Nephron progenitor cell (in vitro differentiated cells): ENCODE measurements around the gene LMBR1.

Source experiments
- DNase-seq: peaks from one replicate; pipeline ENCODE4 v3.0.0; 2021
- H3K27ac Mint-ChIP-seq: 2 replicates; pipeline ENCODE4 v1.8.0; 2021; ENCODE audit warnings: mild to moderate bottlenecking, moderate library complexity, mixed read lengths
- H3K27me3 Mint-ChIP-seq: 2 replicates; pipeline ENCODE4 v1.8.0; 2021; ENCODE audit warnings: mild to moderate bottlenecking, low read depth, mixed read lengths; ENCODE audit not compliant: poor library complexity
- H3K36me3 Mint-ChIP-seq: 2 replicates; pipeline ENCODE4 v1.8.0; 2021; ENCODE audit warnings: low read depth, mixed read lengths
- H3K4me1 Mint-ChIP-seq: 2 replicates; pipeline ENCODE4 v1.8.0; 2021; ENCODE audit warnings: mixed read lengths
- H3K4me3 Mint-ChIP-seq: 2 replicates; pipeline ENCODE4 v1.8.0; 2021; ENCODE audit warnings: mild to moderate bottlenecking, moderate library complexity, mixed read lengths
- H3K9me3 Mint-ChIP-seq: 2 replicates; pipeline ENCODE4 v1.8.0; 2021; ENCODE audit warnings: mild to moderate bottlenecking, moderate library complexity, mixed read lengths
- CTCF ChIP-seq: fragments of 200-600 bp; sonication (generic); IDR thresholded peaks from 2 replicates; pipeline ENCODE4 v1.5.0; 2021; ENCODE audit warnings: antibody characterized with exemption

Gene LMBR1

GRCh38 chr7:156667110-156667426 is 225.9 kb downstream of the LMBR1 start:
- peak overlapping the region; percentile 42 for H3K27ac Mint-ChIP-seq
- peaks cover 21% of the 10 kb centered on the region for H3K4me1 Mint-ChIP-seq
- no peak overlapping the region for H3K4me3 Mint-ChIP-seq
- DNase-seq = no peak
- no peaks in the 10 kb centered on the region for H3K9me3 Mint-ChIP-seq
- H3K27me3 Mint-ChIP-seq = no peaks in the 10 kb centered on the region
- peaks cover 27% of the 10 kb centered on the region for H3K36me3 Mint-ChIP-seq
- TF ChIP-seq CTCF = no peak

DNA sequence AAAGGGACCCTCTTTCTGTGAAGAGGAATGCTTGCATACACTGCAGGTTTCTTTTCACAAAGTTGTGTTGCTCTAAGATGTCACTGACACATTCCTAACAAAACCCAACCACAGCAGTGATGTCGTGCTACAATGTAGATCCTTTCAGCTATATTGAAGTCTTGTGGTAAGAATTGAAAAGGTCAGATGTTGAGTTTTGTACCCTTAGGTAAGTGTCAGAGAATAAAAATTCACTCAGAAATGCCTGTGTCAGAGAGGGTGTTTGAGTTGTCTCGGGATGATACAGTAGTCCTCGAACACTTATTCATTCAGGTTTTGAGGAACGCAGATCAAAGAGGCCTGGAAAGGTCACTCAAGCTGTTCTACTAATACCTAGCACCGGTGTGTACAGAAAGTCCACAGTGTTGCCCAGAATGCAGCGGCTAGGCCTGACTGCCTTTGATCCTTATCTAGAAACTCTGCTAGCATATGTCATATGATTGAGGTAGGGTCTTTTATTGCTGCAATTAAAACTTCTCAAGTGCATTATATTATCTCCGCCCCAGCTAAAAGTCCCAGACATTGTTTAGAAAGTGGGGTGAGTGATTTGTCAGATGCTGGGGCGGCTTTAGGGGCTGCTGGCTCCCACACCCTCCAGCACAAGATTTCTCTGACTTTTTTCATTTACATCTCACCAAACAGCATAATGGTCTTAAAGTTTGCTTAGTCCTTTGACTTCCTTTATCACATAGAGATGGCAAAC is 226.4 kb downstream of the LMBR1 start:
- Mint-ChIP-seq H3K36me3 (peaks cover 27% of the 10 kb centered on the region), H3K27ac (peak overlapping the region; percentile 42), H3K4me1 (peaks cover 21% of the 10 kb centered on the region), H3K27me3 (no peaks in the 10 kb centered on the region), H3K9me3 (no peaks in the 10 kb centered on the region), H3K4me3 (no peak overlapping the region)
- DNase-seq = no peak
- TF ChIP-seq CTCF = no peak

DNA sequence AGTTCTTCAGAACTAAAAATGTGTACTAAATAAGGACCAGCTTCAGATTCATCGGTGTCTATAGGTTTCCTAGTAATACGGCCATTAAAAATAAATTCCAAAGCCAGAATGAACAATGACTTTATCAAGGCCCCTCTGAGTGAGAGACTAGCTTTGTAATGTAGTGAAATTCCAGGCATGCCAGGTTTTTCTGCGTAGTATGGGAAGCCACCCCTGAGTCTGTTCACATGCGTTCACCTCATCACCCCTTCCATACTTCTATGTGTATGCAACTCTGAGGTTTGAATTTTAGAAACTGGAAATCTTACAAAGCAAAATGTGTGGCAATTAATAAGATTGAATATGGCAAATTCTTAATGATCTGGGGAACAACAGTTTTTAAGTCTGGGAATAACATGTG is 227.9 kb downstream of the LMBR1 start:
- Mint-ChIP-seq H3K36me3 (peaks cover 17% of the 10 kb centered on the region), H3K4me1 (peaks cover 23% of the 10 kb centered on the region), H3K27me3 (no peaks in the 10 kb centered on the region), H3K27ac (no peak overlapping the region), H3K9me3 (no peaks in the 10 kb centered on the region), H3K4me3 (no peak overlapping the region)
- no peak for TF ChIP-seq CTCF
- DNase-seq = no peak

GRCh38 chr7:156662277-156662676 is 230.7 kb downstream of the LMBR1 start:
- TF ChIP-seq CTCF = no peak
- Mint-ChIP-seq H3K27me3 (peaks cover 3% of the 10 kb centered on the region), H3K4me1 (peaks cover 23% of the 10 kb centered on the region), H3K9me3 (no peaks in the 10 kb centered on the region), H3K27ac (no peak overlapping the region), H3K36me3 (no peaks in the 10 kb centered on the region), H3K4me3 (no peak overlapping the region)
- DNase-seq = no peak

DNA sequence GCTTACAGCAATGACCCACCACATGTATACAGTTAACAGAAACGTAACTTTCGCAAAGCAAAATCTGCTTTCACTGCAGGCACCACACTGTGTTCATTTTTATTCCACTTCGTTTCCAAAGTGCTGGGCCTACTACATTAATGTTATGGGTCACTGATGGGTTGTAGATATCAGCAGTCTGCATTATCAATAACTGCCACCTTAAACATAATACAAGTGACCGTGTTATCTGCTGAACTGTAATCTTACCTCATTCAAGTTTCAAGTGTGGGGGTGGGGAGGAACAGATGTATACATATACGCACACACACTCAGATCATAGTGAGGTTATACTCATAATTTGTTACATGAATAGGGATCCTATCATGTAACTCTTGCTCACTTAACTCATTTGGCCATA is 231.3 kb downstream of the LMBR1 start:
- no peak for DNase-seq
- Mint-ChIP-seq H3K27ac (no peak overlapping the region), H3K27me3 (peaks cover 3% of the 10 kb centered on the region), H3K4me1 (peaks cover 17% of the 10 kb centered on the region), H3K4me3 (no peak overlapping the region), H3K36me3 (no peaks in the 10 kb centered on the region), H3K9me3 (no peaks in the 10 kb centered on the region)
- no peak for TF ChIP-seq CTCF

DNA sequence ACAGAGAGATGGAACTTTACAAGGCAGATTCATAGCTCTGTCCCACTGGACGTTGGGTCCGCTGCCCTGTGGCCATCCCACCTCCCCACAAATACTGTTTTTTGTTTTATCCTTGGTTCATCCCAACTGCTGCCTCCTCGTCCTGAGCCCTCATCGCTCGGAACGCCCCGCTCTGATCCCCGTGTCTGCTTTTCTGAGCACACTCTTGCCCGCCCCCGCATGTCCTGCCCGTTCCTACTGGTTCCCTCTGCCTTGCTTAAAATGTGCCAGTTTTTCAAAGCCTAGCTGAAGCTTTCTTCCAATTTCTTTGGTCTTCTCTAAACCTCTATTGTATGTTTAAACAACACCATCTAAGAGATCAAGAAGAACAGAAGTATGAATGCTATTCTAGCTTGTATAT is 233.0 kb downstream of the LMBR1 start:
- DNase-seq = no peak
- no peak overlapping the region for H3K27ac Mint-ChIP-seq

More for the DNA sequence above, 233.0 kb downstream of the LMBR1 start:
- peaks cover 3% of the 10 kb centered on the region for H3K27me3 Mint-ChIP-seq
- H3K4me3 Mint-ChIP-seq = no peak overlapping the region
- no peaks in the 10 kb centered on the region for H3K9me3 Mint-ChIP-seq
- peaks cover 5% of the 10 kb centered on the region for H3K4me1 Mint-ChIP-seq
- no peaks in the 10 kb centered on the region for H3K36me3 Mint-ChIP-seq
- no peak for TF ChIP-seq CTCF
